Measurements from ENCODE around the gene CMTM2. TPM values are rescaled to one million over a fixed set of nuclear protein-coding genes. Genes with fewer than 3 reads are reported as not detected.

Gene CMTM2
- total and polyA plus RNA-seq, 9 of the 15 experiments (the other 6 are each of a cell fraction or from before 2014, with no cell fraction given): not detected

DNA sequence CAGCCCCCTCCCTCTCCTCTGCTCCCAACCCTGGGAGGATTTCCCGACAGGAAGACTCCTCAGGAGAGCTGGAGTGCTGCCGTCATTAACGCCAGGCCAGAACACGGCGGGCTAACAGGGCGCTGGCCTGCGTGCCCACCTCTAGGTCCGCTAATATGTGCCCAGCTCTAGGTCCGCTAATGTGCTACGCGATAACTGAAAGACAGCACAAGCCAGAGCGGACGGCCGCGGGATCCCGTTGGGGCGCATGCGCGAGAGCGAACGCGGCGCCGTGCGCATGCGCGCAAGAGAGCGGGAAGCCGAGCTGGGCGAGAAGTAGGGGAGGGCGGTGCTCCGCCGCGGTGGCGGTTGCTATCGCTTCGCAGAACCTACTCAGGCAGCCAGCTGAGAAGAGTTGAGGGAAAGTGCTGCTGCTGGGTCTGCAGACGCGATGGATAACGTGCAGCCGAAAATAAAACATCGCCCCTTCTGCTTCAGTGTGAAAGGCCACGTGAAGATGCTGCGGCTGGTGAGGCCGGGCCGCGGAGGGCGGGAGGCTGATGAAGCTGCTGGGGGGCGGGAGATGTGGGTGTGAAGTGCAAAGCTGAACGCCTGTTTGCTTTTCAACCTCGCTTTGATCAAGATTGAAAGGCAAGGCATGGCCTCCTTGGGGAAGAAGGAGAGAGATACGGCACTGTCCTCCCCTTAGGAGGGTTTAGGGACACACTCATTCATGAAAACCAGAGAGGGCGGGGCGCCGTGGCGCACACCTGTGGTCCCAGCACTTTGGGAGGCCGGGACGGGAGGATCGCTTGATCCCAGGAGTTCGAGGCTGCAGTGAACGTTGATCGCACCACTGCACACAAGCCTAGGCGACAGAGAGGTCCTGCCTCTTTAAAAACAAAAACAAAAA, 26.7 kb upstream of the CMTM2 start, which contains the start of gene CKLF (continued):
- TF ChIP-seq ARID1B (IDR thresholded peaks at IDR 0.05) (peak; percentile 63; the same call in 1 of the 2 replicates), U2AF1 (optimal IDR thresholded peaks at IDR 0.05; ENCODE audit: low read depth, low read length) (no peak), ZNF174 (CRISPR knock-in tag; IDR thresholded peaks at IDR 0.05) (no peak), POLR2G (IDR thresholded peaks at IDR 0.05; ENCODE audit: low read depth, low read length) (peak; percentile 92), PHF8 (IDR thresholded peaks at IDR 0.05; ENCODE audit: borderline replicate concordance, low read length) (peak; percentile 89), SREBF2 (CRISPR knock-in tag; IDR thresholded peaks at IDR 0.05) (peak; percentile 70; the same call in 1 of the 2 replicates), STAT5B (CRISPR knock-in tag; IDR thresholded peaks at IDR 0.05) (no peak), NCOA4 (IDR thresholded peaks at IDR 0.05; ENCODE audit: partially characterized antibody) (no peak), GTF2A2 (tag; IDR thresholded peaks at IDR 0.05) (no peak), BRD9 (IDR thresholded peaks at IDR 0.05; ENCODE audit: low read depth, partially characterized antibody) (peak; percentile 45), ZNF586 (CRISPR knock-in tag; conservative IDR thresholded peaks at IDR 0.05) (no peak), ZNF764 (CRISPR knock-in tag; IDR thresholded peaks at IDR 0.05; ENCODE audit: low read depth) (no peak), EHMT2 (IDR thresholded peaks at IDR 0.05) (no peak), BRF2 (IDR thresholded peaks at IDR 0.05; ENCODE audit: borderline replicate concordance, insufficient read depth, insufficient read length) (no peak), BCOR (IDR thresholded peaks at IDR 0.05) (peak; percentile 81), ZNF79 (CRISPR knock-in tag; IDR thresholded peaks at IDR 0.05; ENCODE audit: low read depth) (no peak), PCBP2 (IDR thresholded peaks at IDR 0.05; ENCODE audit: low read depth, low read length, poor library complexity, severe bottlenecking) (no peak), SRSF3 (IDR thresholded peaks at IDR 0.05; ENCODE audit: insufficient read depth, low read length) (no peak), CREB3L1 (IDR thresholded peaks at IDR 0.05; ENCODE audit: borderline replicate concordance, low read depth) (peak; percentile 94), ZC3H8 (IDR thresholded peaks at IDR 0.05) (no peak), FOXP1 (CRISPR knock-in tag; IDR thresholded peaks at IDR 0.05) (peak; percentile 99), PML (IDR thresholded peaks at IDR 0.05; ENCODE audit: low read length) (peak; percentile 61; the same call in 1 of the 2 replicates)
- TF ChIP-seq, protein P1, sequence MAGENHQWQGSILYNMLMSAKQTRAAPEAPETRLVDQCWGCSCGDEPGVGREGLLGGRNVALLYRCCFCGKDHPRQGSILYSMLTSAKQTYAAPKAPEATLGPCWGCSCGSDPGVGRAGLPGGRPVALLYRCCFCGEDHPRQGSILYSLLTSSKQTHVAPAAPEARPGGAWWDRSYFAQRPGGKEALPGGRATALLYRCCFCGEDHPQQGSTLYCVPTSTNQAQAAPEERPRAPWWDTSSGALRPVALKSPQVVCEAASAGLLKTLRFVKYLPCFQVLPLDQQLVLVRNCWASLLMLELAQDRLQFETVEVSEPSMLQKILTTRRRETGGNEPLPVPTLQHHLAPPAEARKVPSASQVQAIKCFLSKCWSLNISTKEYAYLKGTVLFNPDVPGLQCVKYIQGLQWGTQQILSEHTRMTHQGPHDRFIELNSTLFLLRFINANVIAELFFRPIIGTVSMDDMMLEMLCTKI (IDR thresholded peaks at IDR 0.05; ENCODE audit: partially characterized antibody): no peak

Data from K562 (cell line).